Stimulated activated CD8-positive, alpha-beta memory T cell treated with anti-CD3 and anti-CD28 coated beads, Interleukin-7, amount 100 ng/mL, for 4 hours (primary cell): Measurements from ENCODE around the gene SSNA1.

ENCODE experiments used
- DNase-seq, 2 donors: peaks; one replicate each; pipeline ENCODE4 v3.0.0-alpha.2; 2020; ENCODE audit warnings: low read depth in 2 of 2

SSNA1 gene

DNA sequence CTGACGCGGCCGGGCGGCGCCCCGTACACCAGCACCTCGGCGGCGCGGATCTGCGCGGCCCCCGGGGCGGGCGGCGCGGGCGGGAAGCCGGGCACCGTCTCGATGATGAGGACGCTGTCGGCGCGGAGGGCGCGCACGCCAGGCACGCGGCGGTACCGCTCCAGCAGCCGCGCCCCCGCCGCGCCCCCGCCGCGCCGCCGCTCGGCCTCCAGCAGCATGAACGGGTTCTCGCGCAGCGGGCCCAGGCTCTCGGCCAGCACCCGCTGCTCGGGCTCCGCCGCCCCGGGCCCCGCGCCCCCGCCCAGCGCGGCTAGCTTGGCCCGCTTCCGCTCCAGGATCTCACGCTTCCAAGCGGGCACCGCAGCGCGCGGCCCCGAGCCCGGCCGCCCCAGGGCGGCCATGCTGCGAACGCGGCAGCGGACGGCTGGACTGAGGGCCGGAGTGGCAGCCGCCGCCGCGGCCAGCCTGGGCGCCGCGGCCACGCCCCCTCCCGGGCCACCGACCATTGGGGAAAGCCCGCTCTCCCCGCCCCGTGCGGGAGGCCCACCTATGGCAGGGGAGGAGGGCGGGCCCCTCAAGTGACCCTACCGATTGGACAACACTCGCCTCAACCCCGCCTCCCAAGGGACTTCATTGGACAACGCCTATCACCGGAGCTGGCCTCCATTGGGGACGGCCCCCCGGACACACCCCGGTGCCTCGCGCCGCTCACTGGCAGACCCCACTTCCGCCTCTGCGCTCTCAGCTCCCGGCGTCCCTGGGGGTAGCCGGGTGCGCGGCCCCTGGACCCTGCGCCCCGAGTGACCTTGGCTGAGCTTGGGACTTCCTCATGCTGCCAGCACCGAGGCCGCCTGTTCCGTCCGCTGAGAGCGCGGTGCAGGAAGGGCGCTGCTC lies 12.1 kb downstream of the SSNA1 start, which contains the start of gene TPRN:
Gene TPRN (minus strand): TSS at position 431 of the 894 bp plus-strand sequence. CDS start 30 bp downstream, at position 401.
- peak; percentile 97 to 99 for DNase-seq

DNA sequence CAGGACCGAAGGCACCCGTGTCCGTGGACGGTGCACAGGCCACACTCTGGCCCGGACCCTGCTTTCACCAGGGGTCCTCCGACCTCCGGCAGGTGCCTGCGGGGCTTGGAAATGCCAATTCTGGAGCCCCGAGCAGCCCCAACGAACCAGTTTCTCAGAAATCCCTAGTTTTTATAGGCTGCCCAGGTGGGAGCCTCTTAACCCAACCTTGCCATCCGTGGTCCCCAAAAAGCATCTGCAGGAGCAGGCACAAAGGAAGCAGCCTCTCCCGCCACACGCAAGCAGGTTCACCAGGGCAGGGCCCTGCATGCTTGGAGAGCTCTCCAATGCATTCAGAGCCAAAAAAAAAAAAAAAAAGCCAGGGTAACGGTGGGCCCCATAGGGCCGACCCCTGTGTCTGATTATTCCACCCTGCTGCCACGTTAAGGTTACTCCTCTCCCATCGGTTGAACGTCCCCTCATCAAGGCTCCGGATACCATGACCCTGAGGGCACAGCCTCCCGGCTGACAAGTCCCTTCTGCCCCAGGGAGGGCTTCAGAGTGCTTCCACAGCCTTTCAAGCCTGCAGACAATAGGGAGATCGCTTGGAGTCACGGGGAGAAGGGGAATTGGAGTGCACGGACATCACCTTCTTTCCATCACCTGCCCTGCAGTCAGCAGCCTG lies 12.9 kb downstream of the SSNA1 start:
- DNase-seq = no peak

DNA sequence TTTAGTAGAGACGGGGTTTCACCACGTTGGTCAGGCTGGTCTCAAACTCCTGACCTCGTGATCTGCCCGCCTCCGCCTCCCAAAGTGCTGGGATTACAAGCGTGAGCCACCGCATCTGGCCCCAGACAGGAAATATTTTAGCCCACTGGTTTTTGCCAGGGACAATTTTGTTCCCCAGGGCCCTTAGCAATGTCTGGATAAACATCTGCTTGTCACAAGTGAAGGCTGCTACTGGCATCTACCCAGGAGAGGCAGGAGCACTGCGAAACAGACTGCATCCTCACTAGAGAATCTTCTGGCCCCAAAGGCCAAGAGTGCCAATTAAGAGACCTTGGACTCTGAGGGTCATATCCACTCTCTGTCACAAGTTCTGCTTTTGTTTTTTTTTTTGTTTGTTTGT lies 14.5 kb downstream of the SSNA1 start:
- DNase-seq = no peak

DNA sequence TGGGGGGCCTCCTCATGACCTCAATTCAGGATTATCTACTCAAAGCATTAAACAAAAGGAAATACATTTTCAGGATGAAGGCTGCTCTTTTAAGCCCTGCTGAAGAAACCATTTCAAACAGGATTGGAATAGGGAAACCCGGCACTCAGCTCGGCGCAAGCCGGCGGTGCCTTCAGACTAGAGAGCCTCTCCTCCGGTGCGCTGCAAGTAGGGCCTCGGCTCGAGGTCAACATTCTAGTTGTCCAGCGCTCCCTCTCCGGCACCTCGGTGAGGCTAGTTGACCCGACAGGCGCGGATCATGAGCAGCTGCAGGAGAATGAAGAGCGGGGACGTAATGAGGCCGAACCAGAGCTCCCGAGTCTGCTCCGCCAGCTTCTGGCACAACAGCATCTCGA lies 16.3 kb downstream of the SSNA1 start:
- no peak for DNase-seq

DNA sequence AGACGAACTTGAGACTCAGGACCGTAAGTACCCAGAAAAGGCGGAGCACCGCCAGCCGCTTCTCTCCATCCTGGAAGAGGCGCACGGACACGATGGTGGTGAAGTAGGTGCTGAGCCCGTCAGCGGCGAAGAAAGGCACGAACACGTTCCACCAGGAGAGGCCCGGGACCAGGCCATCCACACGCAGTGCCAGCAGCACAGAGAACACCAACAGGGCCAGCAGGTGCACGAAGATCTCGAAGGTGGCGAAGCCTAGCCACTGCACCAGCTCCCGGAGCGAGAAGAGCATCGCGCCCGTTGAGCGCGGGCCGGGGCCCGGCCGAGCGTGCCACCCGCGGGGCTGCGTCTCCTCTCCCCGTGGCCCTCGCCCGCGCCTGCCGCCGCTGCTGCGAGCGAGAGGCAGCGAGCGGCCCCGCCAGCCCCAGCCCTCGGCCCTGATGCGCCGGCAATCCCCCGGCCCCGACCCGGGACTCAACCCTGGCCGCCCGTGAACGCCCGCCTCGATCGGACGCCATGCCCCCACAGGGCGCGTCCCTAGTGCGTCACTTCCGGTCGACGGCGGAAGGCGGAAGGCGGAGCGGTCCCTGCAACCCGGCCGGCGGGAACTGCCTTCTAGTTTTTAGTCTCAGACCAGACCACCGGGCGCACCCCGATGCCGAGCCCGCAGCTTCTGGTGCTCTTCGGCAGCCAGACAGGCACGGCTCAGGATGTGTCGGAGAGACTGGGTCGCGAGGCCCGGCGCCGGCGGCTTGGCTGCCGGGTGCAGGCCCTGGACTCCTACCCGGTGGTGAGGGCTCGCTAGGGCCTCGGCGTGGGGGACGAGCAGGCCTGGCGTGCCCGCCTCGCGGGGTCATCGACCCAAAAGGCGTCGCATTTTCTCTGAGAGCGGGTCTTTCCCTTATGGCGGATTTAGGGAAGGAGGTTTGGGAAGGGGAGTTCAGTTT lies 16.9 kb downstream of the SSNA1 start, which contains the start of the genes NDOR1 and TMEM203:
Gene NDOR1 (plus strand): TSS at position 575 of the 944 bp plus-strand sequence. CDS start 78 bp downstream, at position 653.
Gene TMEM203 (minus strand): TSS at position 523 of the 944 bp plus-strand sequence. CDS start 234 bp downstream, at position 289.
- DNase-seq = peak; percentile 86 to 89

DNA sequence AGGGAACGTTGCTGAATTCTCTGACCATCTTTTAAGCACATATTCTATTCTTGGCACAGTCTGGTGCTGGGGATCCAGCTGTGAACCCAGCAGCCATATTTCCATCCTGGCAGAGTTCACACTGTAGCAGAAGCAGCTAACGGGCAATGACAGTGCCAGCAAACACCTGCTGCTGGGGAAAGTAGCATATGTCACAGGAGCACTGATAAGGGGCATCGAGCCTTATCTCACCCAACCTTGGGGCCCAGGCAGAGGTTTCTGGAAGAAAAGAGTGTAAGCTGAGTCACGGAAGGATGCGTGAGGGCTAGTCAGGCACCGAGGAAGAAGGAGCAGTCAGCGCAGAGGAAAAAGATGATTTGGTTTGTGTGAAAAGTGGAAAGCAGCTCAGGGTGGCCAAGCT lies 18.1 kb downstream of the SSNA1 start:
- no peak for DNase-seq

DNA sequence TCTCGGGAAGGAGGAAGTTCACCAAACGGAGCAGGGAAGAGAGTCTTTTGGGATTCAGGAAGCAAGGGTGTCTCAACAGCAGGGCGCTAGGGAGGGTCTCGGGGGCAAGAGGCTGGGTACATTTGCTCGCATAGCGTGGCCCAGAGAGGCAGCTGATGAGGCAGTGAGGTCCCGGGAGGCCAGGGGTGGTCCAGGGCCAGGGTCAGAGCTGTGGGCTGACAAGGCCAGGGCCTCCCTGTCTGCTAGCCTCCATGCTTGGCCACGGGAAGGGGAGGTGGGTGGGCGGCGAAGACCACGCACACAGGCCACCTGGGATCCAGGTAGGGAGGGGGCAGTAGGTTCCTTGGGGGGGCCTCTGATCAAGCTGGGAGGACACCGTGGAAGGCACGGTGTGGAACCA lies 23.1 kb downstream of the SSNA1 start:
- no peak for DNase-seq

DNA sequence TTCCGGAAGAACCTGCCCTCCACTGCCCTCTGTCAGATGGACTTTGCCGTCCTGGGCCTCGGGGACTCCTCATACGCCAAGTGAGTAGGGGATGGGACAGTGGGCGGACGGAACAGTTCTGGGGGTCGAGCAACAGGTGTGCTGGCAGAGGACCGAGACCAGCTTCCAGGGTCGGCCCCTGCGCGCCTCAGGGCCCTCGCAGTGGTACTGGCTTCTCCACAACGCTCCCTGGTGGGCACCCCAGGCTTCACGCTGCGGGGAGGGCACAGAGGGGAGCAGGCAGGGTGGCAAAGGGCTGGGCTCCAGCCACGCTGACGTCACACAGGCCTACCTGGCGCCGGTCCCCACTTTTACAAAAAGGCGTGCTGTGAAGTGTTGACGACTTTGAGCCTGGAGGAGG lies 24.0 kb downstream of the SSNA1 start:
- no peak for DNase-seq

DNA sequence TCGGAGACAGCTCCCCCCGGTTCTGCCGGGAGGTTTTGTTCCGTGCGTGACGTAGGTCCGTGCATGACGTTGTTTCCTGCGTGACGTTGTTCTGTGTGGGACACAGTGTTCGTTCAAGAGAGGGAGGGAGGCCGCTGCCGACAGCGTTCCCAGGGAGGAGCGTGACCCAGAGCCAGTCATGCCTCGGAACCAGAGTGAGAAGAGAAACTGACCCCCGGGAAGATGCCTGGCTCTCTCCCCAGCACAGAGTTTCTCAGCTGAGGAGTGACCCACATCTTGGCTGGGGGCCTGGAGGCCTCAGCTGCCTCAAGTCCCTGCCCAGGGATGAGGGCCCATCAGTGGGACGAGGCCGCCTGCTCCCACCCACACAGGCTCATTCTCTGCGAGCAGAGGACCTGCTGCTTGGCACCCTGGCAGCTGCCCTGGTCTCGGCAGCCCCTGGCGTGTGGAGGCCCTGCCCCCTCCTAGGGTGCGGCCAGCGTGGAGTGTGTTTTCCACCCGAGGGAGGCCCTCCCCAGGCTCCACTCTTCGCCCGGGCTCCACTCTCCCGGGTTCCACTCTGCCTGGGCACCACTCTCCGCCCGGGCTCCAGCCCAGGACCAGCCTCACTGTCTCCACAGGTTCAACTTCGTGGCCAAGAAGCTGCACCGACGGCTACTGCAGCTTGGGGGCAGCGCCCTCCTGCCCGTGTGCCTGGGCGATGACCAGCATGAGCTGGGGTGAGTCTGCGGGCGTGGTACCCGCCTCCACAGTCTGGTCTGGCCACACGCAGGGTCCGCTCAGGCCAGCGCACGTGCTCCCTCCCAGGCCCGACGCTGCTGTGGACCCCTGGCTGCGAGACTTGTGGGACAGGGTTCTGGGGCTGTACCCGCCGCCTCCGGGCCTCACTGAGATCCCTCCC lies 24.9 kb downstream of the SSNA1 start:
- DNase-seq = no peak

DNA sequence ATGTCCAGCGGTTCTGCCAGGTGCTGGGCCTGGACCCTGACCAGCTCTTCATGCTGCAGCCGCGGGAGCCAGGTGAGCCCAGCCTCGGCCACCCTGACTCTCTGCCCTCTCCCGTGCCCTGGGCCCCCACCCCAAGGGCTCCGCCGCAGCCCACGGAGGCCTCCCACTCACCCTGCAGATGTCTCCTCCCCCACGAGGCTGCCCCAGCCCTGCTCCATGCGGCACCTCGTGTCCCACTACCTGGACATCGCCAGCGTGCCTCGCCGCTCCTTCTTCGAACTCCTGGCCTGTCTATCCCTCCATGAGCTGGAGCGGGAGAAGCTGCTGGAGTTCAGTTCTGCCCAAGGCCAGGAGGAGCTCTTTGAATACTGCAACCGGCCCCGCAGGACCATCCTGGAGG lies 26.1 kb downstream of the SSNA1 start:
- no peak for DNase-seq

DNA sequence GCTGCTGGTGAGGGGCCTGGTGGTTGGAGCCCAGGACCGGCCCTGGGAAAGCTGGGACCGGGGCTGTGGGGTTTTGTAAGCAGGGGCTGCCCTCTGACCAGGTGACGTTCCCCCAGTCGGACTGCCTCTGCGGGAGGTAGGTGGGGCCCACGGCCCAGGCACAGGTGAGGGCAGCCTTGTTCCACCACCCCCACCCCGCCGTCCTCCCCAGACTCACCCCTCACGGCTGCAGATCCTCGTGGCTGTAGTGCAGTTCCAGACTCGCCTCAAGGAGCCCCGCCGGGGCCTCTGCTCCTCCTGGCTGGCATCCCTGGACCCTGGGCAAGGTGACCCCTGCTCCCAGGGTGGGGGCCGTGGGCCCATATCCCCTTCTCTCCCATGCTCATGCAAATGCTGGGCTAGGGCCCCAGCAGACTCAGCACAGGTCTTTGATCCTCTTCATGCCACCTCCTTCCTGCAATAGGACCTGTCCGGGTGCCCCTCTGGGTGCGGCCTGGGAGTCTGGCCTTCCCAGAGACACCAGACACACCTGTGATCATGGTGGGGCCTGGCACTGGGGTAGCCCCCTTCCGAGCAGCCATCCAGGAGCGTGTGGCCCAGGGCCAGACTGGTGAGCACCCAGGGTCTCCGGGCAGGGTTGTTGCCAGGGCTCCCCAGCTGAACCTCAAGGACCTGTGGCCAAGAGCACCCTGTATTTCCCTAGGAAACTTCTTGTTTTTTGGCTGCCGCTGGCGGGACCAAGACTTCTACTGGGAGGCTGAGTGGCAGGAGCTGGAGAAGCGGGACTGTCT lies 26.9 kb downstream of the SSNA1 start:
- no peak for DNase-seq

DNA sequence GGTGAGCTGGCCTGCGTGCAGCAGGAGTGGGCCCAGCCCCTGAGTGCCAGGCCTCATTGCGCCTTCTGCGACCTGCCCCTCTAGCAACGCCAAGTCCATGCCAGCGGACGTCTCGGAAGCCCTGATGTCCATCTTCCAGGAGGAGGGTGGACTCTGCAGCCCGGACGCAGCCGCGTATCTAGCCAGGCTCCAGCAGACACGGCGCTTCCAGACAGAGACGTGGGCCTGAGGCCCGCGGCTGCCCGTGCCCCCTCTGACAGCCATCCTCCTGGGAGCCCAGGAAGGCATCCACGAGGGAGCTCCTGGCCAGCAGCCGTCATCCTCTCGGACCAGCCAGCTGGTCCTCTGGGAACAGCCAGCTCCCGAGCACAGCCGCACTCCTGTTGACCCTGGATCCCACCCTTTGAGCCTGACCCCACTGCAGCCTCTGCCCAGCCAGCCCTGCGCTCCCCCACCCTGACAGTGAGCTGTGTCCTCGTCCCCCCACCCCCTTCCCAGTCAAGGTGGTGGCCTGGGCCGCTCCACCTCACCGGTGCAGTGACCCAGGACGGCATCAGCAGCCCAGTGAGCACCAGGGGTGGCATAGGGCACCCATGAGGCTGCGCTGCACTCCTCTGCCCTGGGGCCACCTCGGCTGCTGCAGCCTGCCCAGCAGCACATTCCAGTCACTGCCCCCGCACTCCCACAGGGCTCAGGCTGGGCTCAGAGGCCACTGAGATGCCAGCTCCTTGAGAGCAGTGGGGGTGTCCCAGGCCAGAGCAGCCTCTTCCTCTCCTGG lies 27.9 kb downstream of the SSNA1 start:
- no peak for DNase-seq

DNA sequence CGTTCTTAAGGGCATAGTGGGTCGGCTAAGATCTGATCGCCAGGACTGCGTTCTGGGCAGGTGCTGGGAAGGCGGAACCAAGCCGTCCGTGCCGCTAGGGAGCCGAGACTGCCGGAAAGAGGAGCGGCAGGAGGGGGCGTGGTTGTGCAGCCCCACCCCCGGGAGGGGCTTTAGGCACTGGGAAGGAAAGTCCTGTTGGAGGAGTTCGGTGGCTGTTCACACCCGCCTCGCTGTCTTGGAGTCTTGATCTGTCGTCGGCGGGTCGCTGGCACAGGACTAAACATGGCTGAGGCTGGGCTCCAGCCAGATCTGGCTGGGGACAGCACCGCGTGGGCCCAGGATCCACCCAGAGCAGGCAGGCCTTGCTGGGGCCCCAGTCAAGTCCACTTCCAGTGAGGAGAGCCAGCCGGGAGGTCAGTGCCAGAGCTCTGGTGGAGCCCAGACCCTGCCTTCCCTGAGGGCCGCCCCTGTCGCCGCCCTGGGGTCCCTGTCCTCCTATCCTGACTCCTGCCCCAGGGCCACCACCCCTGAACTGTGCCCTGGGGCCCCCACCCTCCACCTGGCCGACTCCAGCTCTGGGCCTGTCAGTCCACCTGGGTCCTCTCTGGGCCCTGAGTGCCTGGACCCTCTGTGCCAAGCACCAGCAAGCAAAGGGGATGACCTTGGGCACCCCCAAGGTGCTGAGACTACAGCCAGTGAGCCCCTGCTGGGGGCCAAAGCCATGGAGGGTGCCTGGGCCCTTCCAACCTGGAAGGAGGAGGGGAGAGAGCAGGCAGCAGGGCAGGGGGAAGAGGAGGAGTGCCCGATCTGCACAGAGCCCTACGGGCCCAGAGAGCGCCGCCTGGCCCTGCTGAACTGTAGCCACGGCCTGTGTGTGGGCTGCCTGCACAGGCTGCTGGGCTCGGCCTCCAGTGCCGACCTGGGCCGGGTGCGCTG lies 29.1 kb downstream of the SSNA1 start:
- no peak for DNase-seq

DNA sequence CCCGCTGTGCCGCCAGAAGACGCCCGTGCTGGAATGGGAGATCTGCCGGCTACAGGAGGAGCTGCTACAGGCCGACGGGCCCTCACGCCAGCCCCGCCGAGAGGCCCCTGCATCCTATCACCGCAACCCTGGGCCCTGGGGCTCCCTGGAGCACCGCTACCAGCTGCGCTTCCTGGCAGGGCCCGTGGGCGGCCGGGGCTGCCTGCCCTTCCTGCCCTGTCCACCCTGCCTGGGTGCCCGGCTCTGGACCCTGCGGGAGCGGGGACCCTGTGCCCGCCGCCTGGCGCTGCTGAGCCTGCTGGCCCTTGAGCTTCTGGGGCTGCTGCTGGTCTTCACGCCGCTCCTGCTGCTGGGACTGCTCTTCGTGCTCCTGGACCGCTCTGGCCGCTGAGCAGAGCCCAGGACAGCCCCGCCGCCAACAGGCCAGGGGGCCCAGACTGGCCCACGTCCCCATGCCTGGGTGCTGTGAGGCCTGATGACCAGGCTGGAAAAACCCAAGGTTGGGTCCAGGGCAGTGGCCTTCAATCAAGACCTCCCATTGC lies 29.8 kb downstream of the SSNA1 start:
- DNase-seq = no peak

DNA sequence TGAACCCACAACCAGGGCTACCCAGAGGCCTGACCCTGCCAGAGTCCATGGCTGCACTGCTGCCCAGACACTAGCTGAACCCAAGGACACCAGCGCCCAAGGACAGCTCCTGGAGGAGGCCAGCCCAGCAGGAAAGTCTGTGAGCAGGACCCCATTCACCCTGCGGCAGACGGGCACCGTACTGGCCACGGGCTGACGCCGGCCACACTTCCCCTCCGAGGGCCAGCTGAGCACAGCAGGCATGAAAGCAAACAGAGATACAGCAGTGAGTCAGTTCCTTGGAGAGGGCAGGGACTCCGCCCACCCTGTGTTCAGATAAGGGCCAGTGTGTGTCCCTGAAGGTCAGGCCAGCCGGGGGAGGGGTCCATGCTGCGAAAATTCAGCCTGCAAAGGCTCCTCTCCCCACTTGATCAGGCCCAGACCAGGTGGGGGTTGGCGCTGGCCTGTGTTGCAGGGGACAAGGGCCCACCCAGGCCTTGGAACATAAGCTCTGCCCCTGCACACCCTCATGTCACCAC lies 30.3 kb downstream of the SSNA1 start:
- DNase-seq = no peak

DNA sequence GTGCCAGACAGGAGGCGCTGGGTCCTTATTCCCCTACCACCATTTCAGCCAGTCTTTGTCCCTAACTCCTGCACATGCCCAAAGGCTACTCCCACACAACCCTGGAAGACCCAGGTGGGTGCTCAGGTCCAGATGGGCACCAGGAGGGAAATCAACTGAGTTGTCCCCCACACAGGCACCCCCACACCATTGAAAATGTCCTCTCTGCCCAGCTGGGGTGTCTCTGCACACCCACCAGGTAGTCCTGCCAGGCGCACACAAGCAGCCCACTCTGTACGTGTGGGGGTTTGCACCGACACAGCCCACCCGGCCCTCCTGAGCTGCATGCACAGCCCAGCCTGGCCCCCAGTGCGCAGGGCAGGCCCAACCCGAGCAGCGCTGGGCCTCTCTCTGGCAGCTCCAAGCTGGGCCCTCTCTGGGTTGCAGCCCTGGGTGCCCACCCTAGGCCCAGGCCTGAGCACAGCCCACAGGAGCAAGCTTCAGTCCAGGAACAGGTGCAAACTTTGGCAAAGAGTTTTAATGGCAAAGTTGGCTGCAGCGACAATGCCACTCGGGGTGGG lies 31.4 kb downstream of the SSNA1 start:
- DNase-seq = no peak
